ENCODE data around the gene GLYR1. TPM values are rescaled to one million over a fixed set of nuclear protein-coding genes. Genes with fewer than 3 reads are reported as not detected.

The GLYR1 gene
- total RNA-seq, 1 experiment from 2014 or later = 135 TPM

- no peak for DNase-seq
- ChIA-PET CTCF (no interaction called here), POLR2A (ENCODE audit: unreplicated experiment) (no interaction called here)
- Histone ChIP-seq H3K9me2 (ENCODE audit: insufficient read depth) (no peaks in the 10 kb centered on the region), H3K36me3 (ENCODE audit: low read depth) (no peaks in the 10 kb centered on the region; the same call in 1 of the 2 replicates), H3K9me3 (ENCODE audit: insufficient read depth, low read depth) (no peaks in the 10 kb centered on the region), H3F3A (ENCODE audit: insufficient read depth, low read depth) (peaks cover 3% of the 10 kb centered on the region; the same call in 1 of the 2 replicates), H3K27ac (no peak overlapping the region), H3K4me1 (replicated peaks; ENCODE audit: insufficient read depth) (peaks cover 3% of the 10 kb centered on the region; the same call in 1 of the 2 replicates), H3K27me3 (ENCODE audit: insufficient read depth, low read depth) (no peaks in the 10 kb centered on the region), H3K79me2 (ENCODE audit: low read depth) (peaks cover 26% of the 10 kb centered on the region), H3K4me3 (no peak overlapping the region), H2AFZ (no peak overlapping the region), H3K4me2 (no peak overlapping the region), H4K20me1 (ENCODE audit: insufficient read depth) (peaks cover 13% of the 10 kb centered on the region)
- TF ChIP-seq EZH2 (IDR thresholded peaks at IDR 0.05; ENCODE audit: low read depth) (no peak), CTCF (conservative IDR thresholded peaks at IDR 0.05) (no peak)
- intact Hi-C loops (cut with micrococcal nuclease; ENCODE audit: unreplicated experiment) = no loop called here
- BruUV-seq (replicated peaks) = no TSS peak
Observed at GRCh38 chr16:4868026-4868425, 20.9 kb upstream of the GLYR1 start.

DNA sequence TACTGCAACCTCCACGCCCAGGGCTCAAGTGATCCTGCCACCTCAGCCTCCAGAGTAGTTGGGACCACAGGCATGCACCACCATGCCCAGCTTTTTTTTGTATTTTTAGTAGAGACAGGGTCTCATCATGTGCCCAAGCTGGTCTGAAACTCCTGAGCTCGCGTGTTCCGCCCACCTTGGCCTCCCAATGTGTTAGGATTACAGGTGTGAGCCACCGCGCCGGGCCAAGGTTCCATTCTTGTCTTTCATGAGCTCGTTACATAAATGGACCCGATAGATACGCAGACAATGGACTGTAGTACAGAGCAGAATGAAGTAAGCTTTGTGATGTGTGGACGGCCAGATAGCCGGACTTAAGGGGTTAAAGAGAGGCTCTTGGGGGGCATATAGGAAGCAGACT lies 19.5 kb upstream of the GLYR1 start:
- Histone ChIP-seq H3K4me3 (no peak overlapping the region), H2AFZ (no peak overlapping the region), H3K27me3 (ENCODE audit: insufficient read depth, low read depth) (no peaks in the 10 kb centered on the region), H3K36me3 (ENCODE audit: low read depth) (no peaks in the 10 kb centered on the region; the same call in 1 of the 2 replicates), H3K9me2 (ENCODE audit: insufficient read depth) (no peaks in the 10 kb centered on the region), H3K4me1 (replicated peaks; ENCODE audit: insufficient read depth) (peaks cover 15% of the 10 kb centered on the region), H3K79me2 (ENCODE audit: low read depth) (peaks cover 29% of the 10 kb centered on the region), H3F3A (ENCODE audit: insufficient read depth, low read depth) (peaks cover 15% of the 10 kb centered on the region; the same call in 1 of the 2 replicates), H3K27ac (no peak overlapping the region), H4K20me1 (ENCODE audit: insufficient read depth) (peaks cover 17% of the 10 kb centered on the region), H3K4me2 (no peak overlapping the region), H3K9me3 (ENCODE audit: insufficient read depth, low read depth) (no peaks in the 10 kb centered on the region)
- CTCF ChIA-PET = no interaction called here
- no peak for DNase-seq
- no TSS peak for BruUV-seq (replicated peaks)
- TF ChIP-seq CTCF (conservative IDR thresholded peaks at IDR 0.05) = no peak
- TF ChIP-seq EZH2 (IDR thresholded peaks at IDR 0.05; ENCODE audit: low read depth) = no peak
- POLR2A ChIA-PET (ENCODE audit: unreplicated experiment) = no interaction called here
- intact Hi-C loops (cut with micrococcal nuclease; ENCODE audit: unreplicated experiment) = no loop called here

DNA sequence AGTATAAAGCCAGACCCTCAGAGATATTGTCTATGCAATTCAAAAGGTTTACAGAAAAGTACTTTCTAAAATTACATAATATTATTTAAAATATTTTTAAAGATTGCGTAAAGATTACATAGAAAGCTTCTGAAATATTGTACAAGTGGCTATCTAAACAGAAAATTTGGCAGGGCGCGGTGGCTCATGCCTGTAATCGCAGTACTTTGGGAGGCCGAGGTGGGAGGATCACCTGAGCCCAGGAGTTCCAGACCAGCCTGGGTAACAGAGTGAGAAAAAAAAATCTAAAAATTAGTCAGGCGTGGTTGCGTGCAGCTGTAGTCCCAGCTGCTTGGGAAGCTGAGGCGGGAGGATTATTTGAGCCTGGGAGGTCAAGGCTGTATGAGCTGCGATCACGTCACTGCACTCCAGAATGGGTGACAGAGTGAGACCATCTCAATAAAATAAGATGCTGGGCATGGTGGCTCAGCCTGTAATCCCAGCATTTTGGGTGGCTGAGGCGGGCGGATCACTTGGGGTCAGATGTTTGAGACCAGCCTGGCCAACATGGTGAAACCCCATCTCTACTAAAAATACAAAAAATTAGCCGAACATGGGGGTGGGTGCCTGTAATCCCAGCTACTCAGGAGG lies 18.3 kb upstream of the GLYR1 start:
- no peak overlapping the region for H3K4me3 ChIP-seq
- H4K20me1 ChIP-seq (ENCODE audit: insufficient read depth) = peaks cover 17% of the 10 kb centered on the region
- H3F3A ChIP-seq (ENCODE audit: insufficient read depth, low read depth) = peaks cover 18% of the 10 kb centered on the region; the same call in 1 of the 2 replicates
- no peak overlapping the region for H3K27ac ChIP-seq
- H3K27me3 ChIP-seq (ENCODE audit: insufficient read depth, low read depth) = no peaks in the 10 kb centered on the region
- H3K79me2 ChIP-seq (ENCODE audit: low read depth) = peaks cover 29% of the 10 kb centered on the region
- intact Hi-C loops (cut with micrococcal nuclease; ENCODE audit: unreplicated experiment) = no loop called here
- TF ChIP-seq CTCF (conservative IDR thresholded peaks at IDR 0.05) = no peak
- no peak for TF ChIP-seq EZH2 (IDR thresholded peaks at IDR 0.05; ENCODE audit: low read depth)
- BruUV-seq (replicated peaks) = no TSS peak
- peaks cover 15% of the 10 kb centered on the region for H3K4me1 ChIP-seq (replicated peaks; ENCODE audit: insufficient read depth)
- POLR2A ChIA-PET (ENCODE audit: unreplicated experiment) = interaction anchor here (0.6 kb wide), 1 partner anchor 222 kb away, joined by 5 read pairs; no protein-coding TSS in a partner anchor
- peaks cover 8% of the 10 kb centered on the region; the same call in 1 of the 2 replicates for H3K36me3 ChIP-seq (ENCODE audit: low read depth)
- no peak overlapping the region for H2AFZ ChIP-seq
- no peak overlapping the region for H3K4me2 ChIP-seq
- CTCF ChIA-PET = no interaction called here
- DNase-seq = no peak
- H3K9me2 ChIP-seq (ENCODE audit: insufficient read depth) = no peaks in the 10 kb centered on the region
- H3K9me3 ChIP-seq (ENCODE audit: insufficient read depth, low read depth) = no peaks in the 10 kb centered on the region
